Natural killer cell (primary cell): ENCODE data around the gene PARVA. TPM values are rescaled to one million over a fixed set of nuclear protein-coding genes. Genes with fewer than 3 reads are reported as not detected.

Experiments used
- ATAC-seq, 3 donors: fragments of 150-1000 bp in 2 of 3; fragments of 200-7000 bp in 1 of 3; cut with Tn5 transposase; 1 replicate in 1 of 3; 2 replicates in 2 of 3; pipeline ENCODE4 v1.10.0; 2021; ENCODE audit warnings: mild to moderate bottlenecking in 2 of 3, moderate library complexity in 2 of 3
- DNase-seq, 2 donors: peaks; one replicate each; pipeline versions ENCODE4 v3.0.0 to v3.0.0-alpha.2; 2013 to 2021; ENCODE audit warnings: mixed read lengths in 1 of 2
- H3K27ac ChIP-seq: one replicate; pipeline ENCODE4 v1.5.1; 2013; ENCODE audit warnings: mild to moderate bottlenecking, low read length
- H3K27me3 ChIP-seq: one replicate; pipeline ENCODE4 v1.6.1; 2013; ENCODE audit warnings: low read length; ENCODE audit not compliant: control insufficient read depth, insufficient read depth
- H3K36me3 ChIP-seq: one replicate; pipeline ENCODE4 v1.6.1; 2013; ENCODE audit warnings: low read length; ENCODE audit not compliant: control insufficient read depth, insufficient read depth
- H3K4me1 ChIP-seq: one replicate; pipeline ENCODE4 v1.6.1; 2013; ENCODE audit warnings: low read length; ENCODE audit not compliant: control insufficient read depth, insufficient read depth
- H3K4me3 ChIP-seq: one replicate; pipeline ENCODE4 v1.5.1; 2013; ENCODE audit warnings: low read length
- H3K9me3 ChIP-seq: one replicate; pipeline ENCODE4 v1.6.1; 2013; ENCODE audit warnings: low read length; ENCODE audit not compliant: control insufficient read depth, insufficient read depth
- H3K27ac Mint-ChIP-seq, 2 donors: one replicate each; pipeline ENCODE4 v1.8.0; 2022; ENCODE audit warnings: mild to moderate bottlenecking in 2 of 2, mixed read lengths in 2 of 2, moderate library complexity in 1 of 2
- H3K27me3 Mint-ChIP-seq, 2 donors: one replicate each; pipeline ENCODE4 v1.8.0; 2022; ENCODE audit warnings: low read depth in 2 of 2, mixed read lengths in 2 of 2
- H3K36me3 Mint-ChIP-seq: one replicate; pipeline ENCODE4 v1.8.0; 2022; ENCODE audit warnings: mixed read lengths
- H3K4me1 Mint-ChIP-seq, 2 donors: one replicate each; pipeline ENCODE4 v1.8.0; 2022; ENCODE audit warnings: mixed read lengths in 2 of 2
- H3K4me3 Mint-ChIP-seq: one replicate; pipeline ENCODE4 v1.8.0; 2022; ENCODE audit warnings: mild to moderate bottlenecking, moderate library complexity, mixed read lengths
- H3K9me3 Mint-ChIP-seq, 2 donors: one replicate each; pipeline ENCODE4 v1.8.0; 2022; ENCODE audit warnings: mixed read lengths in 2 of 2
- CTCF ChIP-seq: fragments of 200-600 bp; IDR thresholded peaks from one replicate; pipeline ENCODE4 v1.8.0; 2022; ENCODE audit warnings: antibody characterized with exemption
- WGBS: methylation state at CpG from one replicate; pipeline ENCODE4 v1.1.7; 2013; ENCODE audit warnings: missing lambda C conversion rate; ENCODE audit not compliant: insufficient coverage; 5-methylcytosine and 5-hydroxymethylcytosine counted together
- intact Hi-C: fragments of 100-400 bp; cut with micrococcal nuclease; formaldehyde crosslinking; loops from one replicate; pipeline ENCODE4 v1.14.2; 2022
- total RNA-seq, 4 donors: library from RNA; stranded (reverse); fragments of 120-200 nt in 1 of 4; gene quantifications; one replicate each; pipeline versions ENCODE4 v1.2.3 to v1.2.4, GENCODE V29; 2013 to 2022

Gene PARVA
- total RNA-seq, 3 donors from 2014 or later (not counting 1 experiment from before 2014, with no cell fraction given) = 0.07 to 1.0 TPM; not detected in 1

DNA sequence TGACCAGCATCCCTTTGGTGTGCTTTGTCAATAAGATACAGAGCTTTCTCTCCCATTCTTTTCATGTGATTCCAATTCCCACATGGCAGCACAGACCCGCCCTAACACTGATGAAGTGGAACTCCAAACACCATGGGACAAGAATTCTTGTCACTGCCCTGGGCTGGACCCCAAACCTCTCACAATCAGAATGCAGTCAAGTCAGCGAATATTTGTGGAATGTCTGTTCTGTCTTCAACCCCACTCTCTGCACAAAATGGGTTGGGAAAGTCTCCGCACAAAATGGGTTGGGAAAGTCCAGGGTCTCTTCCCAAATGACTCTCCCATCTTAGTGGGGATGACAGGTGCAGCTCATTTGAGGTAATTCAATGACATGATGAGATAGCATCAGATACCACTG lies 157.9 kb downstream of the PARVA start:
- DNase-seq (no peak), ATAC-seq (no peak)
- Mint-ChIP-seq H3K27me3 (peaks cover 12 to 15% of the 10 kb centered on the region in 2 donors), H3K4me3 (no peak overlapping the region), H3K4me1 (no peaks in the 10 kb centered on the region), H3K36me3 (no peaks in the 10 kb centered on the region), H3K9me3 (no peaks in the 10 kb centered on the region), H3K27ac (no peak overlapping the region)
- no peak for TF ChIP-seq CTCF
- intact Hi-C loops = no loop called here
- H3K27ac ChIP-seq = no peak overlapping the region
- H3K4me1 ChIP-seq = no peaks in the 10 kb centered on the region
- WGBS = 80% methylated on average over 3 of the region's 3 CpGs
- no peak overlapping the region for H3K4me3 ChIP-seq
- H3K36me3 ChIP-seq = no peaks in the 10 kb centered on the region
- no peaks in the 10 kb centered on the region for H3K27me3 ChIP-seq
- no peaks in the 10 kb centered on the region for H3K9me3 ChIP-seq

DNA sequence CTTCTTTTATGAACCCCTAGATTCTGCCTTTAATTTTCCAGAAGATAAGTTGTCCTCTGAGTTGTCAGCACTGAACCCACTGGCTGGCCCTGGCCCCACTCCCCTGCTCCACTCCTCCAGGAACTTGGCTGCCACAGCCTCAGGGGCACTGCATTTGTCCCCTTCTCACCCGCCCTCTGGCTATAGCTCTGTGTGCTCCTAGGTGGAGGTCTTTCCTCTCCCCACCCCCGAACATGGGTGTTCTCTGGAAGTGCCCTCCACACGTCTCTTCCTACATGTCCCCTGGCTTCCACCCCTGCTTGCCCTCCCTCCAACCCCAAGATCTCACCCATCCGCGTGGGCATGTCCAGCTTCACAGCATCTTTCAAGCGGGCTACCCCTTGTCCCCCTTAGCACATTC lies 159.2 kb downstream of the PARVA start:
- TF ChIP-seq CTCF = no peak
- intact Hi-C loops = no loop called here
- H3K27ac ChIP-seq = no peak overlapping the region
- Mint-ChIP-seq H3K4me1 (no peaks in the 10 kb centered on the region), H3K27ac (no peak overlapping the region), H3K36me3 (no peaks in the 10 kb centered on the region), H3K9me3 (no peaks in the 10 kb centered on the region), H3K4me3 (no peak overlapping the region), H3K27me3 (peaks cover 12 to 18% of the 10 kb centered on the region in 2 donors)
- no peak overlapping the region for H3K4me3 ChIP-seq
- WGBS = 85% methylated on average over 6 of the region's 6 CpGs
- H3K4me1 ChIP-seq = no peaks in the 10 kb centered on the region
- H3K9me3 ChIP-seq = no peaks in the 10 kb centered on the region
- ATAC-seq = no peak
- no peak for DNase-seq
- no peaks in the 10 kb centered on the region for H3K27me3 ChIP-seq
- H3K36me3 ChIP-seq = no peaks in the 10 kb centered on the region

- H3K36me3 ChIP-seq = no peaks in the 10 kb centered on the region
- no peaks in the 10 kb centered on the region for H3K9me3 ChIP-seq
- intact Hi-C loops = no loop called here
- Mint-ChIP-seq H3K9me3 (no peaks in the 10 kb centered on the region), H3K27me3 (peaks cover 12 to 16% of the 10 kb centered on the region in 2 donors), H3K4me1 (no peaks in the 10 kb centered on the region), H3K36me3 (no peaks in the 10 kb centered on the region), H3K4me3 (no peak overlapping the region), H3K27ac (no peak overlapping the region)
- WGBS = 87% methylated on average over 6 of the region's 6 CpGs
- no peak for ATAC-seq
- no peak overlapping the region for H3K27ac ChIP-seq
- TF ChIP-seq CTCF = no peak
- no peaks in the 10 kb centered on the region for H3K4me1 ChIP-seq
- H3K4me3 ChIP-seq = no peak overlapping the region
- no peaks in the 10 kb centered on the region for H3K27me3 ChIP-seq
- no peak for DNase-seq
Measured at GRCh38 chr11:12537778-12538401, 160.5 kb downstream of the PARVA start.

DNA sequence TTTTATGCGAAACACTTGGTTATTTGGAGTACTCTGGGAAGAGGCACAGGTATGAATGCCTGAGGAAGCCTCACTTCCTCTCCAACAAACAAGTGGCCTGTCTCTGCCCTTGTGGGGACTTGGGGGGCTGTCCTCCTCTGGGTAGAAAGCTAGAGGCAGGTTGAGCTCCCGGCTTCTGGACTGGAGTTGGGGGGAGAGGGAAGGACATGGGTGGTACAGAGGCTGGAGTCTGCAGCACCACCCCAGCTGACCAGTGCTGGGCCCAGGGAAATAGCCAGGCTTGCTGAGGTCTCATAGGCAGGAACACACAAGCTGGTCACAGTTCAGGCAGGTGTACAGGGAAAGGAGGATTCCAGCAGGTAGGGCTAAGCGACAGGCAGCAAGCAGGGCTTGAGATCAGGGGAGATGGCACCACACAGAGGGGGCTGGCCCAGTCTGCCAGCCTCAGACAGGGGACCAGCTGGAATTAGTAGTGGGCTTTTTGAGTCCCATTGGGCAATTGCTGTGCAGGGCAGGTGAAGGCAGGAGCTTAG lies 161.6 kb downstream of the PARVA start:
- DNase-seq (no peak), ATAC-seq (no peak)
- H3K4me3 Mint-ChIP-seq = no peak overlapping the region
- Histone ChIP-seq H3K27ac (no peak overlapping the region), H3K4me1 (no peaks in the 10 kb centered on the region), H3K27me3 (no peaks in the 10 kb centered on the region), H3K4me3 (no peak overlapping the region), H3K9me3 (no peaks in the 10 kb centered on the region), H3K36me3 (no peaks in the 10 kb centered on the region)
- H3K9me3 Mint-ChIP-seq = no peaks in the 10 kb centered on the region
- WGBS = 84% methylated on average over 3 of the region's 3 CpGs
- no peaks in the 10 kb centered on the region for H3K4me1 Mint-ChIP-seq
- no peak for TF ChIP-seq CTCF
- H3K36me3 Mint-ChIP-seq = no peaks in the 10 kb centered on the region
- intact Hi-C loops = no loop called here
- H3K27ac Mint-ChIP-seq = no peak overlapping the region
- peaks cover 20 to 21% of the 10 kb centered on the region in 2 donors for H3K27me3 Mint-ChIP-seq
